ENCODE data around the gene SVOPL. TPM values are rescaled to one million over a fixed set of nuclear protein-coding genes. Genes with fewer than 3 reads are reported as not detected.

Gene SVOPL
- total RNA-seq, 1 donor from 2014 or later, result not detected

DNA sequence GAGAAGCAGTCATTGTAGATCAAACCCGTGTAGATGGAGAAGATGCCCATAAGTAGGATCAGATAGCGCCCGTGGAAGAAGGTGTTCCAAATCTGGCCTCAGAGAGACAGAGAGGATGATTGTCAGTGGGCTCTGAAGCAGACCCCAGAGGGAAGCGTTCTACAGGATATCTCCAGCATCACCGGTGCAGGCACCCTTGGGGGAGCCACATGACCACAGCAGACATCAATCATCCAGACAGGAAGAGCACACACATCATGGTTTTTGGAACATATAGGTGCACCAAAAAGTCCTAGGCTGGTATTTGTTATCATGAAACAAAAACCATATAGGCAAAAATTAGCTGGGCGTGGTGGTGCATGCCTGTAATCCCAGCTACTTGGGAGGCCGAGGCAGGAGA lies 44.0 kb upstream of the SVOPL start:
- DNase-seq (ENCODE audit: low read depth, low spot score), result no peak
- Mint-ChIP-seq H3K36me3 (ENCODE audit: low read depth) (no peaks in the 10 kb centered on the region), H3K4me3 (no peak overlapping the region), H3K27me3 (ENCODE audit: low read depth) (no peaks in the 10 kb centered on the region), H3K9me3 (no peaks in the 10 kb centered on the region), H3K4me1 (no peaks in the 10 kb centered on the region), H3K27ac (ENCODE audit: unreplicated experiment) (peak overlapping the region; percentile 47)
- TF ChIP-seq, protein P1, sequence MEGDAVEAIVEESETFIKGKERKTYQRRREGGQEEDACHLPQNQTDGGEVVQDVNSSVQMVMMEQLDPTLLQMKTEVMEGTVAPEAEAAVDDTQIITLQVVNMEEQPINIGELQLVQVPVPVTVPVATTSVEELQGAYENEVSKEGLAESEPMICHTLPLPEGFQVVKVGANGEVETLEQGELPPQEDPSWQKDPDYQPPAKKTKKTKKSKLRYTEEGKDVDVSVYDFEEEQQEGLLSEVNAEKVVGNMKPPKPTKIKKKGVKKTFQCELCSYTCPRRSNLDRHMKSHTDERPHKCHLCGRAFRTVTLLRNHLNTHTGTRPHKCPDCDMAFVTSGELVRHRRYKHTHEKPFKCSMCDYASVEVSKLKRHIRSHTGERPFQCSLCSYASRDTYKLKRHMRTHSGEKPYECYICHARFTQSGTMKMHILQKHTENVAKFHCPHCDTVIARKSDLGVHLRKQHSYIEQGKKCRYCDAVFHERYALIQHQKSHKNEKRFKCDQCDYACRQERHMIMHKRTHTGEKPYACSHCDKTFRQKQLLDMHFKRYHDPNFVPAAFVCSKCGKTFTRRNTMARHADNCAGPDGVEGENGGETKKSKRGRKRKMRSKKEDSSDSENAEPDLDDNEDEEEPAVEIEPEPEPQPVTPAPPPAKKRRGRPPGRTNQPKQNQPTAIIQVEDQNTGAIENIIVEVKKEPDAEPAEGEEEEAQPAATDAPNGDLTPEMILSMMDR (conservative IDR thresholded peaks at IDR 0.05), result no peak

DNA sequence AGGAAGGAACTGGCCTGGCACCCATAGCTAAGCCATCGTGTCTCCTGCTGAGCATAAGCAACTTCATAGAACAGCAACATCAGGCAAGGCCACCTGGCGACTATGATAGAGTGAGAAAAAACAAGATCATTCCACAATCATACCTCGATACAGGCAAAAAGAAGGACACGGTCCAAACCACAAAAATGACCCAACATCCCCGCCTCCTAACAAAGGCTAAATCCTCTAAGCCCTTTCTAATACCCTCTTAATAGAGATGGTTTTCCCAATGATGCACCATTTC lies 40.2 kb upstream of the SVOPL start:
- no peak overlapping the region for H3K27ac Mint-ChIP-seq (ENCODE audit: unreplicated experiment)
- no peaks in the 10 kb centered on the region for H3K36me3 Mint-ChIP-seq (ENCODE audit: low read depth)
- H3K9me3 Mint-ChIP-seq, result no peaks in the 10 kb centered on the region
- H3K27me3 Mint-ChIP-seq (ENCODE audit: low read depth), result no peaks in the 10 kb centered on the region
- H3K4me1 Mint-ChIP-seq, result peaks cover 11% of the 10 kb centered on the region
- no peak overlapping the region for H3K4me3 Mint-ChIP-seq
- TF ChIP-seq, protein P1 (conservative IDR thresholded peaks at IDR 0.05), result no peak
- DNase-seq (ENCODE audit: low read depth, low spot score), result no peak

DNA sequence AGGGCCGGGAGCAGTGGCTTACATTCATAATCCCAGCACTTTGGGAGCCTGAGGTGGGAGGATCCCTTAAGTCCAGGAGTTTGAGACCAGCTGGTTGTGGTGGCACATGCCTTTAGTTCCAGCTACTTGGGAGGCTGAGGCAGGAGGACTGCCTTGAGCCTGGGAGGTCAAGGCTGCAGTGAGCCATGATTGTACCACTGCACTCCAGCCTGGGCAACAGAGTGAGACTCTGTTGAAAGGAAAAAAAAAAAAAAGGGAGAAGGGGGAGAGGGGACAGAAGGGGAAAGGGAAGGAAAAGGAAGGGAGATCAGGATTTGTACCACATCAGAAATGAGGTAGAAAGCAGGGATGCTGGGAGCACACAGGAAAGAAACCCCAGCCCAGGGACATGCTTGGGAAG lies 38.7 kb upstream of the SVOPL start:
- no peak overlapping the region for H3K4me3 Mint-ChIP-seq
- no peak overlapping the region for H3K27ac Mint-ChIP-seq (ENCODE audit: unreplicated experiment)
- TF ChIP-seq, protein P1 (conservative IDR thresholded peaks at IDR 0.05), result no peak
- H3K4me1 Mint-ChIP-seq, result peaks cover 11% of the 10 kb centered on the region
- no peak for DNase-seq (ENCODE audit: low read depth, low spot score)
- no peaks in the 10 kb centered on the region for H3K36me3 Mint-ChIP-seq (ENCODE audit: low read depth)
- no peaks in the 10 kb centered on the region for H3K9me3 Mint-ChIP-seq
- H3K27me3 Mint-ChIP-seq (ENCODE audit: low read depth), result no peaks in the 10 kb centered on the region

DNA sequence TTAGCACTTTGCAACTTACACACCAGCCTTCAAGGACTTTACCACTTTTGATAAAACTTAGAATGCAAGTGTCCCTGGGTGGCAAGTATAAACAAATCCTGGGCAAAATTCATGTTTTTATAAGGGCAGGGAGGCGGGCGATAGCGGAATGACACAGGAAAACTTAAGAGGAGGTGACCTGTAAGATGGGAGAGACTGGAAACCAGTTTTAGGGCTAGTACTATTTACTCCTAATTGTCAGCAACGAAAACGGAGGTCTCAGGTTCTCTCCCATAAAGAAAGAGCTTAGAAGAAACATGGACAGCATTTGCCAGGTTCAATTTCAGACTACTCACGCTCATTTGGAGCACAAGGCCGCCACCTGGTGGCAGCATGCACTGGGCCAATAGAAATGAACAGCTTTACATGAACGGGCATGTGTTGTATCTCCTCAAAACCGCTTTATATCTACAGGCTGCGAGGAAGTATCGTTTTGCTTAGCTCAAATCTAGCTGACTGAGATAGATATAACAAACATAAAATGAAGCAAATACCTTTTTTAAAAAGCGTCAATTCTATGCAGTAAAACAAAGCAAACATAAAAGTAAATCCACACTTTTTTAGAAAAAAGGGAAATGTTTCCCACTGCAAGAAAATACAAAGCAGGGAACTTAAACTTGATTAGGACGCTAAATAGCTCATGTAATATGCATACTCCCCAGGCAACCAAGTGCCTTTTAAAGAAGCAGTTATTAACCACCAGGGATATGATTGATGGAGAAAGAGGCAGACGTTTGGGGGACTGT lies 37.6 kb upstream of the SVOPL start:
- Mint-ChIP-seq H3K27me3 (ENCODE audit: low read depth) (no peaks in the 10 kb centered on the region), H3K9me3 (no peaks in the 10 kb centered on the region), H3K4me1 (peaks cover 11% of the 10 kb centered on the region), H3K4me3 (no peak overlapping the region), H3K36me3 (ENCODE audit: low read depth) (no peaks in the 10 kb centered on the region), H3K27ac (ENCODE audit: unreplicated experiment) (no peak overlapping the region)
- DNase-seq (ENCODE audit: low read depth, low spot score), result peak; percentile 88
- TF ChIP-seq, protein P1 (conservative IDR thresholded peaks at IDR 0.05), result peak; percentile 97

DNA sequence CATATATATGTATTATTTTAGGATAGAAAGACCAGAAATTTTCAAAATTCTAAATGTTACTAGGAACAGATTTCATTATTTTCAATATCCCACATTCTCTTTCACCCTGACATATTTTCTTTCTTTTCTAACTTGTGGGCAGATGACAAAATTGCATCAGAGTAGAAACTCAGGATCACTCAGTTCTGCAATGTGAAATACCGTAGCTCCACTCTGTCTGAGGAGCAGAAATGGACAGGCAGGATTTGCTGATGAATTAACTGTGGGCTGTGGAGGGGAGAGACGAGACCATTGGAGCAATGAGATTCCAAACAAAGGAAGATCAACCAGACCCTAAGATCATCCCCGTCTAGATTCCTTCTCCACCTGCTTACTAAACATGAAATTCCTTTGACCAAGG lies 37.0 kb upstream of the SVOPL start:
- Mint-ChIP-seq H3K4me3 (no peak overlapping the region), H3K27me3 (ENCODE audit: low read depth) (no peaks in the 10 kb centered on the region), H3K36me3 (ENCODE audit: low read depth) (no peaks in the 10 kb centered on the region), H3K27ac (ENCODE audit: unreplicated experiment) (peak overlapping the region; percentile 64), H3K4me1 (peaks cover 12% of the 10 kb centered on the region), H3K9me3 (no peaks in the 10 kb centered on the region)
- no peak for DNase-seq (ENCODE audit: low read depth, low spot score)
- TF ChIP-seq, protein P1 (conservative IDR thresholded peaks at IDR 0.05), result no peak
